Esophagus muscularis mucosa (tissue), 4 donors: ENCODE results near the gene CTSD. TPM values are rescaled to one million over a fixed set of nuclear protein-coding genes. Genes with fewer than 3 reads are reported as not detected.

ENCODE experiments used
- DNase-seq: peaks from one replicate; pipeline ENCODE4 v3.0.0-alpha.2; 2017; ENCODE audit errors: extremely low spot score
- H3K27ac ChIP-seq, 4 donors: fragments of 200-600 bp; sonication (generic); replicated peaks in 1 of 4; 1 replicate in 3 of 4; 2 replicates in 1 of 4; pipeline ENCODE4 v1.5.1; 2016 to 2019; ENCODE audit warnings: mild to moderate bottlenecking in 1 of 4
- H3K27me3 ChIP-seq, 4 donors: fragments of 200-600 bp; sonication (generic); one replicate each; pipeline versions ENCODE4 v1.5.1 to v1.6.0; 2016 to 2019
- H3K36me3 ChIP-seq, 4 donors: fragments of 200-600 bp; sonication (generic); one replicate each; pipeline ENCODE4 v1.5.1; 2016 to 2019
- H3K4me1 ChIP-seq, 4 donors: fragments of 200-600 bp; sonication (generic); one replicate each; pipeline ENCODE4 v1.5.1; 2016 to 2019
- H3K4me3 ChIP-seq, 4 donors: fragments of 200-600 bp; sonication (generic); 1 replicate in 2 of 4; 2 replicates in 2 of 4; pipeline ENCODE4 v1.5.1; 2016 to 2019; ENCODE audit warnings: mild to moderate bottlenecking in 4 of 4, moderate library complexity in 1 of 4
- H3K9me3 ChIP-seq, 4 donors: fragments of 200-600 bp; sonication (generic); 1 replicate in 3 of 4; 2 replicates in 1 of 4; pipeline ENCODE4 v1.5.1; 2016 to 2019
- CTCF ChIP-seq, 3 experiments: fragments of 200-600 bp in 2 of 3; fragments of 450-650 bp in 1 of 3; sonication (generic) in 2 of 3; IDR thresholded peaks; one replicate each; pipeline ENCODE4 v1.5.1; 2017 to 2019; ENCODE audit warnings: antibody characterized with exemption in 3 of 3, mild to moderate bottlenecking in 2 of 3, moderate library complexity in 1 of 3
- EP300 ChIP-seq: sonication (generic); formaldehyde crosslinking; IDR thresholded peaks from one replicate; pipeline ENCODE4 v1.6.1; 2017; ENCODE audit warnings: antibody characterized with exemption
- POLR2A ChIP-seq: fragments of 450-650 bp; IDR thresholded peaks from one replicate; pipeline ENCODE4 v1.6.1; 2017; ENCODE audit warnings: antibody characterized with exemption, moderate library complexity, mild to moderate bottlenecking, low read depth
- POLR2AphosphoS5 ChIP-seq, 2 donors: sonication (generic); formaldehyde crosslinking; IDR thresholded peaks; one replicate each; pipeline ENCODE4 v1.6.1; 2017; ENCODE audit warnings: antibody characterized with exemption in 2 of 2
- WGBS: methylation state at CpG from one replicate; pipeline ENCODE4 v1.1.5; 2018; 5-methylcytosine and 5-hydroxymethylcytosine counted together
- intact Hi-C: fragments of 100-400 bp; cut with DNase I; formaldehyde crosslinking; loops from one replicate; pipeline ENCODE4 v1.15.1; 2023
- total RNA-seq, 4 donors: library from RNA; depleted of rRNA; stranded (reverse); fragments of >200 nt; gene quantifications; one replicate each; pipeline versions ENCODE4 v1.1.0 to v1.2.1, GENCODE V29; 2016

The CTSD gene
- total RNA-seq, 4 donors from 2014 or later: 186 to 338 (median 270) TPM

GRCh38 chr11:1782031-1782590 is 18.4 kb upstream of the CTSD start:
- no peaks in the 10 kb centered on the region for H3K9me3 ChIP-seq
- peaks cover 0 to 6% (median 1%) of the 10 kb centered on the region in 4 donors for H3K4me1 ChIP-seq
- no peak overlapping the region for H3K27ac ChIP-seq
- H3K36me3 ChIP-seq: no peaks in the 10 kb centered on the region
- no peak for DNase-seq
- peaks cover 0 to 50% (median 0%) of the 10 kb centered on the region in 4 donors for H3K27me3 ChIP-seq
- intact Hi-C loops: no loop called here
- 87% methylated on average over 13 of the region's 13 CpGs for WGBS
- H3K4me3 ChIP-seq: no peak overlapping the region
- TF ChIP-seq POLR2A (no peak), CTCF (IDR thresholded peaks at IDR 0.05) (no peak), EP300 (no peak), POLR2AphosphoS5 (IDR thresholded peaks at IDR 0.05) (no peak)

DNA sequence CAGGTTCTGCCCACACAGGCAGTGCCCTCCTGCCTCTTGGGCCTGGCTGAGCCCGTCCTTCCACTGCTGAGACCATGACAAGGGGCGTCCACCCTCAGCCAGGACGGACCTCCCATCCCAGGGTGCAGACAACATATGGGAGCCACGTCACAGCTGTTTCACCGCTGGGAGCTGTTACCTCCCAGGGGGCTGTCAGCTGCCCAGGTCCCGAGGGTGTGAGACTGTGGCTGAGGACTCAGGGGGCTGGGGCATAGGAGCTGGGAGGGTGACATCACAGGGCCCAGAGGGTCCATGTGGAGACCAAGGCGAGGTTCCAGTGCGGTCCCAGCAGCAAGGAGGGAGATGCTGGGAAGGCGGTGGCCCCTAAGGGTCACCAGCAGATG is 17.9 kb upstream of the CTSD start:
- DNase-seq: no peak
- Histone ChIP-seq H3K4me1 (peaks cover 0 to 6% (median 1%) of the 10 kb centered on the region in 4 donors), H3K27ac (no peak overlapping the region), H3K9me3 (no peaks in the 10 kb centered on the region), H3K27me3 (peaks cover 0 to 53% (median 0%) of the 10 kb centered on the region in 4 donors), H3K4me3 (no peak overlapping the region), H3K36me3 (no peaks in the 10 kb centered on the region)
- intact Hi-C loops: no loop called here
- TF ChIP-seq EP300: no peak
- TF ChIP-seq POLR2AphosphoS5 (IDR thresholded peaks at IDR 0.05): no peak
- TF ChIP-seq CTCF (IDR thresholded peaks at IDR 0.05): no peak
- TF ChIP-seq POLR2A: no peak
- 60% methylated on average over 1 of the region's 9 CpGs for WGBS

- no peak for TF ChIP-seq CTCF (IDR thresholded peaks at IDR 0.05)
- TF ChIP-seq POLR2A: no peak
- no peak for TF ChIP-seq EP300
- no peak for TF ChIP-seq POLR2AphosphoS5 (IDR thresholded peaks at IDR 0.05)
- H3K27me3 ChIP-seq: peaks cover 0 to 52% (median 0%) of the 10 kb centered on the region in 4 donors
- DNase-seq: no peak
- no peaks in the 10 kb centered on the region for H3K36me3 ChIP-seq
- H3K27ac ChIP-seq: no peak overlapping the region
- WGBS: 72% methylated on average over 25 of the region's 25 CpGs
- peaks cover 0 to 4% (median 0%) of the 10 kb centered on the region in 4 donors for H3K9me3 ChIP-seq
- intact Hi-C loops: no loop called here
- no peak overlapping the region for H3K4me3 ChIP-seq
- H3K4me1 ChIP-seq: peaks cover 0 to 6% (median 1%) of the 10 kb centered on the region in 4 donors
Observed at GRCh38 chr11:1780700-1781592, 17.2 kb upstream of the CTSD start.

DNA sequence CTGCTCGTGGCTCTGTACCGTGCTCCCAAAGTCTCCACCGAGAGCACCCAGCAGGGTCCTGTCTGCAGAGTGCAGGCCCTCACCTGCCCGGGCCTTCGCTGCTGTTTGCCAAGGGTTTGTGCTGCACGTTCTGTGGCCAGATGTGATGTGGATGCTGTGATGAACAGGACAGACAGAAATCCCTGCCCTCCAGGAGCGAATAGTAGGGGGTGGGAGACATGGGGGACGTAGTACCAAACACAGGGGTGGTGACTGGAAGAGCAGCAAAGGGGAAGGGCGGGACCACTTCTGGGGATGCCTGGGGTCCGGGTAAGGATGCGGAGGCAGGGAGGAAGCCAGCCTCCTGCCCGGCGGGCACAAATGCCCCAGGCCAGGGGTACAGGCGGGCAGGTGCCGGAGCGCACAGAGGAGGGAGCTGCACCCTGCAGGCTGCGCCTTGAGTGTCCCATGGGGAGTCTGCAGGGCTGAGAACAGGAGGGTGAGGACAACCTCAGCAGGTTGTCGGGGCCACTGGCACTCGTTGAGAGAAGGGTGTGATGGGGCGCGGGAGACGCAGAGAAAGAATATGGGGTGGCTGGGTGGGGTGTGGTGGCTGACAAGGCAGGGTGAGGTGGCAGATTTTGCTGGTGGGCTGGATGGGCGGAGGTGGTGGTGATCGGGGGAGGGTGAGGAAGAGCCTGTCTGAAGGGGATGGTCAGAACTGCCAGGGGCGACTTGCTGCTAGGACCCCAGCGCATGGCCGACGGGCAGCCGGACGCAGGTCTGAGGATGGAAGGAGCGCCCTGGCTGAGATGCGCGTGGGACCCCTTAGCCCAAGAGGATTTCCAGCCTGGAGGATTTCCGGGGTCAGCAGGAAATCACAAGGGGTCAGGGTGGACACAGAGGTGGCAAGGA is 16.3 kb upstream of the CTSD start:
- DNase-seq: no peak
- Histone ChIP-seq H3K4me1 (peaks cover 0 to 6% (median 1%) of the 10 kb centered on the region in 4 donors), H3K9me3 (peaks cover 0 to 4% (median 0%) of the 10 kb centered on the region in 4 donors), H3K27me3 (peaks cover 0 to 49% (median 0%) of the 10 kb centered on the region in 4 donors), H3K36me3 (no peaks in the 10 kb centered on the region), H3K4me3 (no peak overlapping the region), H3K27ac (no peak overlapping the region)
- intact Hi-C loops: no loop called here
- no peak for TF ChIP-seq CTCF (IDR thresholded peaks at IDR 0.05)
- no peak for TF ChIP-seq POLR2AphosphoS5 (IDR thresholded peaks at IDR 0.05)
- TF ChIP-seq EP300: no peak
- no peak for TF ChIP-seq POLR2A
- WGBS: 83% methylated on average over 33 of the region's 34 CpGs
